Activated T-cell treated with anti-CD3 and anti-CD28 coated beads, Interleukin-2, amount 50 U/mL, for 1 hour (primary cell): Measurements from ENCODE around the gene MIEF2.
"Not testable (repeated sequence)": the region's sequence is repeated elsewhere in the genome, so short reads cannot be mapped to it uniquely, and the experiment has no call there.

Source experiments
- DNase-seq: peaks from one replicate; pipeline ENCODE4 v3.0.0-alpha.2; 2020

Gene MIEF2

GRCh38 chr17:18303206-18303605 lies 42.7 kb downstream of the MIEF2 start:
- not testable (repeated sequence) for DNase-seq

GRCh38 chr17:18309202-18309601 lies 48.7 kb downstream of the MIEF2 start:
- DNase-seq: no peak

GRCh38 chr17:18314059-18314730 lies 53.7 kb downstream of the MIEF2 start:
- no peak for DNase-seq

GRCh38 chr17:18314731-18315561 lies 54.5 kb downstream of the MIEF2 start, which contains the start of the genes SMCR8 and TOP3A:
SMCR8 (plus strand) TSS chr17:18315293; CDS start chr17:18315790, 497 bp downstream.
TOP3A (minus strand) TSS chr17:18314994; CDS start chr17:18314778, 216 bp downstream.
- peak; percentile 94 for DNase-seq

GRCh38 chr17:18315562-18315922 lies 55.1 kb downstream of the MIEF2 start:
- DNase-seq: no peak

- no peak for DNase-seq
Observed at GRCh38 chr17:18315961-18316360, 55.5 kb downstream of the MIEF2 start.
